Left lung (tissue), 10 donors: ENCODE data around the gene MED9. TPM values are rescaled to one million over a fixed set of nuclear protein-coding genes. Genes with fewer than 3 reads are reported as not detected.

Experiments
- ATAC-seq: fragments of 200-7000 bp; cut with Tn5 transposase; one replicate; pipeline ENCODE4 v1.9.1; 2020; ENCODE audit warnings: moderate library complexity
- DNase-seq, 4 donors: peaks; one replicate each; pipeline ENCODE4 v3.0.0-alpha.2; 2013 to 2020
- H3K27ac ChIP-seq, 2 donors: fragments of 200-600 bp; sonication (generic) in 1 of 2; one replicate each; pipeline versions ENCODE4 v1.5.0 to v1.8.0; 2020 to 2021
- H3K27me3 ChIP-seq, 2 donors: fragments of 200-600 bp; sonication (generic) in 1 of 2; one replicate each; pipeline versions ENCODE4 v1.5.0 to v1.8.0; 2020 to 2021
- H3K36me3 ChIP-seq, 2 donors: fragments of 200-600 bp; sonication (generic) in 1 of 2; one replicate each; pipeline versions ENCODE4 v1.5.0 to v1.8.0; 2020 to 2021
- H3K4me1 ChIP-seq, 2 donors: fragments of 200-600 bp; one replicate each; pipeline ENCODE4 v1.8.0; 2021
- H3K4me3 ChIP-seq, 2 donors: fragments of 200-600 bp; sonication (generic) in 1 of 2; one replicate each; pipeline versions ENCODE4 v1.5.0 to v1.8.0; 2020 to 2021; ENCODE audit warnings: mild to moderate bottlenecking in 1 of 2
- H3K9me3 ChIP-seq, 2 donors: fragments of 200-600 bp; sonication (generic) in 1 of 2; one replicate each; pipeline versions ENCODE4 v1.5.0 to v1.8.0; 2020 to 2021
- intact Hi-C, 2 donors: fragments of 100-400 bp; cut with DNase I; formaldehyde crosslinking; loops; one replicate each; pipeline versions ENCODE4 v1.11.2 to v1.14.2; 2022
- polyA plus RNA-seq, 6 donors: library from polyadenylated mRNA; unstranded; fragments of 120-200 nt; gene quantifications; one replicate each; pipeline ENCODE4 v1.2.1, GENCODE V29; 2013; ENCODE audit not compliant: insufficient read length in 6 of 6
- total RNA-seq, 2 donors: library from RNA; stranded (reverse); fragmentation: NEBNext Ultra II Directional; extraction: Animal tissue kit (Norgen Biotek cat#: 25700); gene quantifications; one replicate each; pipeline ENCODE4 v1.2.1, GENCODE V29; 2021
- TF ChIP-seq, protein P1 (sequence below), 2 donors: fragments of 200-600 bp; sonication (generic) in 1 of 2; IDR thresholded peaks; one replicate each; pipeline versions ENCODE4 v1.5.0 to v1.8.0; 2021; ENCODE audit warnings: antibody characterized with exemption in 2 of 2
- donor health status: DM: no; HTN: yes; CAD: no.
- donor health status: DM: no; HTN: no; CAD: no.

MED9 gene
- total and polyA plus RNA-seq, 8 donors: 11.5 to 17.1 (median 16.2) TPM

DNA sequence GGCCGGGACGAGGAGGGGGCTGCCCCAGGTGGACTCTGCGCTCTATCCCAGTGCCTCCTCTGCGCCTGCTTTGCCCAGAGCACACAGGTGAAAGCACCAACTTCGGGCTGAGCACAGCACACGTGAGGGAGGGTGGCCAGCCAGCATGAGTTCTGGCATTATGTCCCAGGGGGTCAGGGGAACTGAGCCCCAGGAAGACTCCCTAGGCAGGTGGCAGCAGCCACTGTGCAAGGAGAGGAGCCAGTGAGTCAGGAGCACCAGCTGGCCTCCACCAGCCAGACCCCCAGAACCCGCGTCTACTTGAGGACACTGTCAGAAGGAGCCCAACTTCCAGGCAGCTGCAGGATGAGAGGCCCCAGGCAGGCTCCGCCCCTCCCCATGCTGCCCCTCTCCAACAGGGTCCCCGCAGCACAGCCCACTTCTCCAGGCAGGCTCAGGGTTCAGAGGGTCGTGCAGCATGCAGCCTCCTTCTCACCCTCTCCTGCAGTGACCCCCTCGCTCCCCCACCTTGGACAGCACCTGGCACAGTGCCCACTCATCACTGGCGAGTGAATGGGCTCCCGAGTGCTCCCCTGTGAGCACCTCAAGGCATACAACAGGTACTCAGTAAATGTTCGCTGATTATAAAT, 63.6 kb downstream of the MED9 start:
- Histone ChIP-seq H3K4me3 (no peak overlapping the region), H3K27me3 (no peaks in the 10 kb centered on the region), H3K9me3 (no peaks in the 10 kb centered on the region), H3K27ac (no peak overlapping the region), H3K36me3 (no peaks in the 10 kb centered on the region), H3K4me1 (peaks cover 4 to 8% of the 10 kb centered on the region in 2 donors)
- TF ChIP-seq, protein P1, sequence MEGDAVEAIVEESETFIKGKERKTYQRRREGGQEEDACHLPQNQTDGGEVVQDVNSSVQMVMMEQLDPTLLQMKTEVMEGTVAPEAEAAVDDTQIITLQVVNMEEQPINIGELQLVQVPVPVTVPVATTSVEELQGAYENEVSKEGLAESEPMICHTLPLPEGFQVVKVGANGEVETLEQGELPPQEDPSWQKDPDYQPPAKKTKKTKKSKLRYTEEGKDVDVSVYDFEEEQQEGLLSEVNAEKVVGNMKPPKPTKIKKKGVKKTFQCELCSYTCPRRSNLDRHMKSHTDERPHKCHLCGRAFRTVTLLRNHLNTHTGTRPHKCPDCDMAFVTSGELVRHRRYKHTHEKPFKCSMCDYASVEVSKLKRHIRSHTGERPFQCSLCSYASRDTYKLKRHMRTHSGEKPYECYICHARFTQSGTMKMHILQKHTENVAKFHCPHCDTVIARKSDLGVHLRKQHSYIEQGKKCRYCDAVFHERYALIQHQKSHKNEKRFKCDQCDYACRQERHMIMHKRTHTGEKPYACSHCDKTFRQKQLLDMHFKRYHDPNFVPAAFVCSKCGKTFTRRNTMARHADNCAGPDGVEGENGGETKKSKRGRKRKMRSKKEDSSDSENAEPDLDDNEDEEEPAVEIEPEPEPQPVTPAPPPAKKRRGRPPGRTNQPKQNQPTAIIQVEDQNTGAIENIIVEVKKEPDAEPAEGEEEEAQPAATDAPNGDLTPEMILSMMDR (IDR thresholded peaks at IDR 0.05): no peak
- ATAC-seq (no peak), DNase-seq (peak in 1 of 4 donors; percentile 60)
- intact Hi-C loops: no loop called here

- Histone ChIP-seq H3K27me3 (no peaks in the 10 kb centered on the region), H3K4me3 (no peak overlapping the region), H3K9me3 (no peaks in the 10 kb centered on the region), H3K36me3 (no peaks in the 10 kb centered on the region), H3K4me1 (peaks cover under 1 to 8% of the 10 kb centered on the region in 2 donors), H3K27ac (no peak overlapping the region)
- intact Hi-C loops: no loop called here
- TF ChIP-seq, protein P1 (IDR thresholded peaks at IDR 0.05): no peak
- ATAC-seq: no peak
- DNase-seq: peak in 1 of 4 donors; percentile 73
Observed at GRCh38 chr17:17540935-17541639, 64.3 kb downstream of the MED9 start.

DNA sequence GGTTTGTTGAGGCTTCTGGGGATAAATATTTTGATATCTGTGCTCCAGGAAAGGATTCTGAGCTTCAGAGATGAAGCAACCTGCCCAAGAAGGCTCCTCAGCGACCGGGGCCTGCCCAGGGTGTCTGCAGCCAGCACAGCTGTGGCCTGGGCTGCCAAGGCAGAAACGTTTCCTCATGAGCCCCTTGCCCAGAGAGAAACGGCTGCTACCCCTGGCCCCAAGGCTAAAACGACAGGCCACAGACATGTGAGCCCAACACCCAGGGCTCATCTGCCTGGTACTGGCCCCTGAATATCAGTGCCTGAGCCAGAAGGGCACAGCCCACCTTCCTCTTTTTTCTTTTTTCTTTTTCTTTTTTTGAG, 64.8 kb downstream of the MED9 start:
- TF ChIP-seq, protein P1 (IDR thresholded peaks at IDR 0.05): no peak
- intact Hi-C loops: no loop called here
- no peaks in the 10 kb centered on the region for H3K36me3 ChIP-seq
- no peak overlapping the region for H3K4me3 ChIP-seq
- peaks cover 0 to 8% of the 10 kb centered on the region in 2 donors for H3K4me1 ChIP-seq
- no peak for ATAC-seq
- DNase-seq: peak in 1 of 4 donors; percentile 56
- no peaks in the 10 kb centered on the region for H3K27me3 ChIP-seq
- H3K27ac ChIP-seq: no peak overlapping the region
- no peaks in the 10 kb centered on the region for H3K9me3 ChIP-seq

Other genes with a start within 250 kb of the MED9 start
- 10 to 100 TPM; 73.4 to 80.1 TPM for gene FLCN, start 239.8 kb upstream of the MED9 start, total RNA-seq
- gene FLCN, start 239.8 kb upstream of the MED9 start, polyA plus RNA-seq: 10 to 100 TPM; 39.6 to 61.9 (median 47.2) TPM
- 10 to 100 TPM; 48.4 to 63.7 TPM for gene COPS3, start 195.8 kb upstream of the MED9 start, total RNA-seq
- gene COPS3, start 195.8 kb upstream of the MED9 start, polyA plus RNA-seq: 10 to 100 TPM; 63.5 to 69.9 (median 66.2) TPM
- gene NT5M, start 173.6 kb upstream of the MED9 start, total RNA-seq: 1 to 10 TPM; 1.5 to 1.6 TPM
- gene NT5M, start 173.6 kb upstream of the MED9 start, polyA plus RNA-seq: 1 to 10 TPM; 3.2 to 5.4 (median 4.2) TPM
- gene RASD1, start 19.4 kb downstream of the MED9 start, total RNA-seq: 10 to 100 TPM; 11.2 to 14.2 TPM
- gene RASD1, start 19.4 kb downstream of the MED9 start, polyA plus RNA-seq: 1 to 10 TPM; 1.4 to 3.3 (median 2.3) TPM
- 10 to 100 TPM; 25.2 to 38.7 TPM for gene PEMT, start 114.7 kb downstream of the MED9 start, total RNA-seq
- gene PEMT, start 114.7 kb downstream of the MED9 start, polyA plus RNA-seq: 10 to 100 TPM; 22.3 to 34.3 (median 28.3) TPM
- gene RAI1, start 204.5 kb downstream of the MED9 start, total RNA-seq: 10 to 100 TPM; 31.5 to 31.7 TPM
- gene RAI1, start 204.5 kb downstream of the MED9 start, polyA plus RNA-seq: 10 to 100 TPM; 28.8 to 43.8 (median 36.1) TPM